ENCODE measurements around the gene RAB26.

- TF ChIP-seq EZH2 (IDR thresholded peaks at IDR 0.05; ENCODE audit: low read length) (no peak), CTCF (optimal IDR thresholded peaks at IDR 0.05 in 1 of 3, IDR thresholded peaks at IDR 0.05 in 1 of 3, conservative IDR thresholded peaks at IDR 0.05 in 1 of 3; ENCODE audit: extremely low read depth in 1 of 3, insufficient read depth in 2 of 3, low read length in 3 of 3) (no peak)
Measured at GRCh38 chr16:2159175-2159838, 10.9 kb downstream of the RAB26 start.
